Measurements from ENCODE around the gene PAPSS2. TPM values are rescaled to one million over a fixed set of nuclear protein-coding genes. Genes with fewer than 3 reads are reported as not detected.

PAPSS2 gene
- total RNA-seq, 1 donor from 2014 or later, result 52.6 TPM

DNA sequence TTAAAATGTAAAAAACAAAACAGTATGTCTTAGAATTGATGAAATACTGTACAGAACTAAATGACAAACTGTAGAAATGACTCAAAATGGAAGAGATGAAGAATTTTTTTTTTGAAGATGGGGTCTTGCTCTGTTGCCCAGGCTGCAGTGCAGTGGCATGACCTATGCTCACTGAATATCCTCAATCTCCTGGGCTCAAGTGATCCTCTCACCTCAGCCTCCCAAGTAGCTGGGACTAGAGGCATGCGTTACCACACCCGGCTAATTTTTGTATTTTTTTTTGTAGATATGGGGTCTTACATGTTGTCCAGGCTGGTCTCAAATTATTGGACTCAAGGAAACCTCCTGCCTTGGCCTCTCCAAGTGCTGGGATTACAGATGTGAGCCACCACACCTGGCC, 121.9 kb downstream of the PAPSS2 start:
- no peak for DNase-seq (ENCODE audit: low read depth in 2 of 2)

GRCh38 chr10:87782721-87783120, 123.0 kb downstream of the PAPSS2 start:
- no peak for DNase-seq (ENCODE audit: low read depth in 2 of 2)

DNA sequence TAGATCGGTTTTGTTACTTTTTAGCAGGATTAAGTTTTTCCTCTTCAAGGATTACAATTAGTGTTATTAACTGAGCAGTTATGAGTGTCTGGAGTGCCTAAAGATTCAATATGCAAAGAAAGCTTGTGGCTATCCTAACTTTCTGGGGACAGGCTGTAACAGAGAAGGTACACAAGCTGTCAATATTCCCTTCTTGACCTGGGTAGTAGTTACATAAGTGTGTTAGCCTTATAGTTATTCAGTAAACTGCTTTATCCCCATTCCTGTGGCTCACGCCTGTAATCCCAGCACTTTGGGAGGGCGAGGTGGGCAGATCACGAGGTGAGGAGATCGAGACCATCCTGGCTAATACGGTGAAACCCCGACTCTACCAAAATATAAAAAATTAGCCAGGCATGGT, 126.7 kb downstream of the PAPSS2 start:
- DNase-seq (ENCODE audit: low read depth in 2 of 2), result no peak

- DNase-seq (ENCODE audit: low read depth in 2 of 2), result no peak
Observed at GRCh38 chr10:87790185-87790584, 130.5 kb downstream of the PAPSS2 start.

- DNase-seq (ENCODE audit: low read depth in 2 of 2), result no peak
Observed at GRCh38 chr10:87794285-87794684, 134.6 kb downstream of the PAPSS2 start.

Other genes starting within 250 kb of the PAPSS2 start
- gene MINPP1, start 155.0 kb upstream of the PAPSS2 start, total RNA-seq, result 14.6 and 17.7 TPM in 2 replicates
- gene ATAD1, start 158.3 kb downstream of the PAPSS2 start, total RNA-seq, result 16.0 and 21.1 TPM in 2 replicates
- gene KLLN, start 203.7 kb downstream of the PAPSS2 start, total RNA-seq, result 0.13 and 0.26 TPM in 2 replicates
- gene PTEN, start 203.7 kb downstream of the PAPSS2 start, total RNA-seq, result 72.5 and 82.6 TPM in 2 replicates

Measured in dermis microvascular lymphatic vessel endothelial cell (primary cell).